ENCODE data around the gene LRRC73.
"Not testable (repeated sequence)": the region's sequence is repeated elsewhere in the genome, so short reads cannot be mapped to it uniquely, and the experiment has no call there.

The LRRC73 gene

DNA sequence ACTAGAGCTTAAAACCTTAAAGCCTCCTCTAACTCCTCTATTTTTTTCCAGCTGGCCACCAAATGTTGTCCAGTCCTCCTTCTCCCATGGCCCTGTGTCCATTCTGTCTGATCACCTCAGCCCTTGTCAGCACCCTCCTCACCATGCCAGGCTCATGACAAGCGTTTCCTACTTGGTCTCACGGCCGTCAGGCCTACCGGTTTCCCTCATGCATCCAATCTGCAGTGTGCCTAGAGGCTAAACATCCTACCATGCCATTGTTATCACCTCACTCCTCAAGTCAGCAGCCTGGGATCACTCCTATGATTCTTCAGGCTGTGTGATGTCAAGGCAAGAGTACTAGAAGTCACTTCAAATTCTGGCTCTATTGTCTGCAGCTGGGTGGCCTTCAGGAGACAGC lies 42.4 kb downstream of the LRRC73 start:
- no peak overlapping the region for H3K4me2 ChIP-seq (ENCODE audit: low read depth, low read length)
- H3K4me1 ChIP-seq (ENCODE audit: low read length): no peaks in the 10 kb centered on the region
- no peaks in the 10 kb centered on the region for H3K9me2 ChIP-seq (replicated peaks; ENCODE audit: insufficient read depth, low read length)
- no peaks in the 10 kb centered on the region for H4K20me1 ChIP-seq (ENCODE audit: insufficient read depth, low read length)
- H3K27me3 ChIP-seq (replicated peaks; ENCODE audit: insufficient read depth, low read length): peaks cover 1% of the 10 kb centered on the region; the same call in 1 of the 2 replicates
- H3K9me3 ChIP-seq (replicated peaks; ENCODE audit: insufficient read depth, low read length): no peaks in the 10 kb centered on the region
- H3F3A ChIP-seq (ENCODE audit: insufficient read depth, low read length): no peaks in the 10 kb centered on the region
- no peak overlapping the region for H3K9ac ChIP-seq (ENCODE audit: low read length)
- H2AFZ ChIP-seq (ENCODE audit: low read length): no peak overlapping the region
- no peak for DNase-seq
- no peaks in the 10 kb centered on the region for H3K36me3 ChIP-seq (replicated peaks; ENCODE audit: insufficient read depth, low read length)
- no peaks in the 10 kb centered on the region for H3K79me2 ChIP-seq (ENCODE audit: low read length)
- TF ChIP-seq EZH2phosphoT487 (IDR thresholded peaks at IDR 0.05; ENCODE audit: low read length): no peak
- TF ChIP-seq EZH2 (optimal IDR thresholded peaks at IDR 0.05; ENCODE audit: low read depth, low read length): no peak
- no peak overlapping the region for H3K27ac ChIP-seq (ENCODE audit: low read length)
- H3K4me3 ChIP-seq (ENCODE audit: low read length): no peak overlapping the region

- not testable (repeated sequence) for H3K9me2 ChIP-seq (replicated peaks; ENCODE audit: insufficient read depth, low read length); H4K20me1 ChIP-seq (ENCODE audit: insufficient read depth, low read length); H3K4me2 ChIP-seq (ENCODE audit: low read depth, low read length); H3K36me3 ChIP-seq (replicated peaks; ENCODE audit: insufficient read depth, low read length); H3F3A ChIP-seq (ENCODE audit: insufficient read depth, low read length); H2AFZ ChIP-seq (ENCODE audit: low read length); H3K4me3 ChIP-seq (ENCODE audit: low read length); H3K79me2 ChIP-seq (ENCODE audit: low read length); H3K9me3 ChIP-seq (replicated peaks; ENCODE audit: insufficient read depth, low read length); H3K27me3 ChIP-seq (replicated peaks; ENCODE audit: insufficient read depth, low read length); H3K9ac ChIP-seq (ENCODE audit: low read length); H3K27ac ChIP-seq (ENCODE audit: low read length); DNase-seq; H3K4me1 ChIP-seq (ENCODE audit: low read length)
Observed at GRCh38 chr6:43467265-43467664, 42.9 kb downstream of the LRRC73 start.

DNA sequence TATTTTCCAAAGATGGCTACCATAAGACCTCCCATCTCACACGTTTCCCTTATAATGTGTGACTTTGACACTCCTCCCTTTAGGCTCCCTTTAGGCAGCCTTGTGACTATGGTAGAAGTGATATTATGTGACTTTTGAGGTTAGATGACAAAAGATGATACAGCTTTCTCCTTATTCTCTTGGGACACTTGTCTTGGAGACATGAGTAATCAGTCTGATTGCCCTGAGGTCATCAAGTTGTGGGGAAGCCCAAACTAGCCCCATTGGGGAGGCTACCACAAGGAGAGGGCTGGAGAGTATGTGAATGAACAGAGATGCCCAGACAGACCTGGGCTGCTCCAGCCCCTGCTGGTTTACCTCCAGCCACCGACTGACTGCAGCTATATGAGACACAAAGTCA lies 44.2 kb downstream of the LRRC73 start:
- no peaks in the 10 kb centered on the region for H3K9me3 ChIP-seq (replicated peaks; ENCODE audit: insufficient read depth, low read length)
- H3K4me1 ChIP-seq (ENCODE audit: low read length): no peaks in the 10 kb centered on the region
- no peak for DNase-seq
- no peaks in the 10 kb centered on the region for H3F3A ChIP-seq (ENCODE audit: insufficient read depth, low read length)
- no peaks in the 10 kb centered on the region for H3K36me3 ChIP-seq (replicated peaks; ENCODE audit: insufficient read depth, low read length)
- H3K27me3 ChIP-seq (replicated peaks; ENCODE audit: insufficient read depth, low read length): peaks cover 11% of the 10 kb centered on the region; the same call in 1 of the 2 replicates
- H3K4me2 ChIP-seq (ENCODE audit: low read depth, low read length): no peak overlapping the region
- no peak overlapping the region for H2AFZ ChIP-seq (ENCODE audit: low read length)
- no peak overlapping the region for H3K4me3 ChIP-seq (ENCODE audit: low read length)
- no peaks in the 10 kb centered on the region for H3K79me2 ChIP-seq (ENCODE audit: low read length)
- TF ChIP-seq EZH2 (optimal IDR thresholded peaks at IDR 0.05; ENCODE audit: low read depth, low read length) (no peak), EZH2phosphoT487 (IDR thresholded peaks at IDR 0.05; ENCODE audit: low read length) (no peak), CTCF (IDR thresholded peaks at IDR 0.05; ENCODE audit: low read length) (no peak)
- no peak overlapping the region for H3K27ac ChIP-seq (ENCODE audit: low read length)
- H4K20me1 ChIP-seq (ENCODE audit: insufficient read depth, low read length): no peaks in the 10 kb centered on the region
- no peaks in the 10 kb centered on the region for H3K9me2 ChIP-seq (replicated peaks; ENCODE audit: insufficient read depth, low read length)
- no peak overlapping the region for H3K9ac ChIP-seq (ENCODE audit: low read length)

GRCh38 chr6:43464337-43464736 lies 45.8 kb downstream of the LRRC73 start:
- H3F3A ChIP-seq (ENCODE audit: insufficient read depth, low read length): no peaks in the 10 kb centered on the region
- peaks cover 11% of the 10 kb centered on the region; the same call in 1 of the 2 replicates for H3K27me3 ChIP-seq (replicated peaks; ENCODE audit: insufficient read depth, low read length)
- H3K36me3 ChIP-seq (replicated peaks; ENCODE audit: insufficient read depth, low read length): no peaks in the 10 kb centered on the region
- no peak overlapping the region for H3K9ac ChIP-seq (ENCODE audit: low read length)
- no peaks in the 10 kb centered on the region for H3K9me3 ChIP-seq (replicated peaks; ENCODE audit: insufficient read depth, low read length)
- no peak overlapping the region for H3K4me2 ChIP-seq (ENCODE audit: low read depth, low read length)
- H3K4me3 ChIP-seq (ENCODE audit: low read length): no peak overlapping the region
- no peak for TF ChIP-seq EZH2 (optimal IDR thresholded peaks at IDR 0.05; ENCODE audit: low read depth, low read length)
- no peak for TF ChIP-seq EZH2phosphoT487 (IDR thresholded peaks at IDR 0.05; ENCODE audit: low read length)
- no peak for TF ChIP-seq CTCF (IDR thresholded peaks at IDR 0.05; ENCODE audit: low read length)
- no peaks in the 10 kb centered on the region for H3K79me2 ChIP-seq (ENCODE audit: low read length)
- DNase-seq: no peak
- H2AFZ ChIP-seq (ENCODE audit: low read length): no peak overlapping the region
- no peaks in the 10 kb centered on the region for H3K4me1 ChIP-seq (ENCODE audit: low read length)
- no peaks in the 10 kb centered on the region for H3K9me2 ChIP-seq (replicated peaks; ENCODE audit: insufficient read depth, low read length)
- H4K20me1 ChIP-seq (ENCODE audit: insufficient read depth, low read length): no peaks in the 10 kb centered on the region
- H3K27ac ChIP-seq (ENCODE audit: low read length): no peak overlapping the region

Measured in MM.1S (cell line).